HG03066 (cell line): ENCODE results near the gene EIF3K.

ENCODE experiments used
- ATAC-seq: cut with Tn5 transposase; IDR thresholded peaks from one replicate; pipeline ENCODE4 v1.9.1; 2021; ENCODE audit warnings: low read depth; ENCODE audit not compliant: unreplicated experiment

Gene EIF3K

GRCh38 chr19:38665219-38665931 lies 46.4 kb downstream of the EIF3K start:
- no peak for ATAC-seq

DNA sequence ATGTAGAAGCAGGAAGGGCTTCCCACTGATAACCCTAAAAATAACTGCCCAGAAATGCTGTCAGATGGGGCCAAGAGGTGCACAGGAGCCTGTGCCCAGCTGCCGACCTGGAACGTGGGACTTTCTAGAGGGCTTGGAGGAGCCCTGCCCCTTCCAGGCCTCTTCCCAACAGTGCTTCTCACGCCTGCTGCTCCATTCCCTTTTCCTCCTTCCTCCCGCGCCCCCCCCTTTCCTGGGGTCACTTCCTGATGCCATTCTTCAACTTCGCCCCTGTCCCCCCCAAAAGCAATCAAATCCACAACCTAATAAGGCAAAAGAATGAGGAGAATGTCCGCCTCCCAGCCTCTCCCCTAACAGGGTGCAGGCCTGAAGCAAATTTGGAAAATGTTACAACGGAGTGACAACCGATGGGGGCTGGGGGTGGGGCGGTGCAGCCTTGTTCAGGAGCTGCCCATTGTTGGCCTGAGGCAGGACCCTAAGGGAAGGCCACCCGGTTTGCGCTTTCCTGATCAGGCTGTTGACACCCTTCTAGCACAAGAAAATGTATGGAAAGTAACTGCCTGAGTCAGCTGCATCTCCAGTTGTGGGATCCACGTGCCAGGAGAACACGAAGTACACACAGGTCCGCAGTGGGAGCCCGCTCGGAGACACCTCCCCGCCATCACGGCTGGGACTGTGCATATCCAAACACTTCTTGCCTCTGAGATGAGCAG lies 47.1 kb downstream of the EIF3K start:
- ATAC-seq, result no peak

DNA sequence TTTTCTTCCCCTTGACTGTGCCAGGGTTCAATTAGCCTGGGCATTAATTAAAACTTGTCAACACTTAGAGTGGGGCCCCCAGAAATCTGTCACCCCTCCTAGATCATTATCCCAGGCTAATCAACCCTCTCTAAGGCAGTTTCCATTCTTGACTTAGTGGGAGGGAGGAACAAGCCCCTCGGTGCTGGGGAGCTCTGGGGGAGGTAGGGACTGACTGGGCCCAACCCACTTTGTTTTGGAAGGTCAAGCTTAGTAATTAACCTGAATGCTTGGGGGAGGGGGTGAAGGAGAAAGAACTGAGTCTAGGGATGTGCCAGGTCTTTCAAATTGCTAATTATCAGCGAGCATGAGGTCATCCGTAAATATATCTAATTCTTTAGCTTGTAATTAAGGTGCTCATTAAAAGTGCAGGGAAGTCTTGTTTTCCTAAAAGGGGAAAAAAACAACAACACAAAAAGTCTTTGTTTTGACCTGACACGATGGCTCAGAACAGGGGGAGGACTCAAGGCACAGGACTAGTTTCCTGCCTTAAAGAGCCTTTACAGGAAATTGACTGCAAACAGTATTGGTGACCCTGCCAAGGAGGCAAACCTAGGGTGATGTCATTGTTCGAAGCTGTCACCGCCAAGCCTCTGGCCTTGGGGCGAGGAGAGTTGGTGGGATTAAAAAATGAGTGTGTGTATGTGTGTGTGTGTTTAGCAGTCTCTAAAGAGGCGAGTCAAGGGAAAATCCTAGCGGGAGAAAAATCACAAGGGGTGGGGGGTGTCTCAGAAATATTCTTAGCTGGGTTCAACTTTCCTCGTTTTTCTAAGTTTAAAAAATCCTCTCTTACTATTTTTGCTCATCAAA lies 47.9 kb downstream of the EIF3K start:
- ATAC-seq, result no peak

GRCh38 chr19:38667661-38668171 lies 48.7 kb downstream of the EIF3K start:
- no peak for ATAC-seq

DNA sequence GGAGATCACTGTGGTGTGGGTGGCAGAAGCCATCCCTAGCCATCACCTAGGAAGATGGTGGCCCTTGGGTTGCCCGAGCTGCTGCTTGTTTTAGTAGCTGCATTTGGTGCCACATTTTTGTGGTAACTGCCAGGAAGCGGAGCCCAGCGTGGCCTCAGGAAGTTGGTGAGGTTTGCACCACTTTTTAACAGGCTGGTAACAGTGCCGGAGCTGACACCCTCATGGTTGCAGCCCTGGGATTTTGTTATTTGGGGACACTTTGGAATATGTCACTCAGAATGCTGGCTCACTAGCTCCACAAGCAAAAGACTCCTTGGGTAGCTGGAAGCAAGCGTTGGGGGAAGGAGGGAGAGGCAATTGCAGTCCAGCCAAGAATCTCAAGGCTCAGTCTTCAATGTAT lies 50.6 kb downstream of the EIF3K start:
- ATAC-seq, result no peak

- no peak for ATAC-seq
These were observed 52.0 kb downstream of the EIF3K start for GRCh38 chr19:38670921-38671398.

DNA sequence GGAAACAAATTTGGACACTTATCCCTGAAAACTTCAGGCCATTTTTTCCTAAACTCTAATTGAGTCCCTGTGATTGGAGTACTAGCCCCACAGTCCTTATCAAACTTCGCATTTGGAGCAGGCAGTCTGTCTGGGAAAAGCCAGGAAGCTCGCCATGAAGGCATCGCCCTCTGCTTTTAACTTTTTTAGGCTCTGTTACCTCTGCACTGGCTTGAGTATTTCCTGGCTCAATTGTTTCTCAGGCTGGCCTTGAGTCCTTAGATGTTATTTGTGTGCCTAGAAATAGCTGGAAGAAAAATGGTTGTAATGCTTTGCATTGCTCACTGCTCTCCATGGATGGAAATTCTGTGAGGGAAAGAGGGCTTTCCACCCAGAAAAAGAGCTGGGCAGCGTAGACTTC lies 52.7 kb downstream of the EIF3K start:
- ATAC-seq, result no peak

GRCh38 chr19:38673030-38673429 lies 54.0 kb downstream of the EIF3K start:
- ATAC-seq, result no peak

DNA sequence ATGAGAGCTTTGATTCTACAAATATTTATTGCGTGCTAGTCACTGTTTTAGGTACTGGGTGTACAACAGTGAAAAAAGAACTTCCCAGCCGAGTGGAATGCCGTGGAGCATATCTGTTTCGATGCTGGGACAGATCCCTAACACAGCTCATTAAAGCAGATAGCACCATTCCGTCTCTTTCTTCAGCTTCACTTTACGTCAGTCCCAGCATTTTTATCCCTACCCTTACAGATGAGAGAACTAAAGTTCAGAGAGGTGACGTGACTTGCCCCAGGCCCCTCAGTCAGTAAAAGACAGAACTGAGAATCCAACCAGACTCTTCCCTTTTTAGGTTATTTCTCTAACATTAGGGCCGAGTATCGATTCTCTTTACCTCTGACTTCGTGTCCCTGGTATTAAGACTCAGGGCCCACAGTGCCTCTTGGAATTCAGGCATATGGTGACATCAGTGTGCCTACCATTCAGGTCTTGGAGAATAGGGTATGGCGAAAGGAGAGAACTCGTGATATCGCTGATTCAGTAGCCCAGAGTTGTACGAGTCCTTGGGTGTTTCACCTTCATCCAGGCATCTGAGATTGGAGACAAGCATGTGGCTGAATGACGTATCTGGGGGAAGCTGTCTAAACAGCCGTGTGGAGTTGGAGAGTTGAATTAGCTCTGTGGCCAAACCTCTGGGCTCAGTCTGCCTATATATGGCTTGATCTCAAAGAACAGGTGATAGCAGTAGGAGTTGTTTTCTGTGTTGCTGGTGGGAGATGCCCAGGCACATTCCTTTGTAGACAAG lies 55.6 kb downstream of the EIF3K start:
- no peak for ATAC-seq

DNA sequence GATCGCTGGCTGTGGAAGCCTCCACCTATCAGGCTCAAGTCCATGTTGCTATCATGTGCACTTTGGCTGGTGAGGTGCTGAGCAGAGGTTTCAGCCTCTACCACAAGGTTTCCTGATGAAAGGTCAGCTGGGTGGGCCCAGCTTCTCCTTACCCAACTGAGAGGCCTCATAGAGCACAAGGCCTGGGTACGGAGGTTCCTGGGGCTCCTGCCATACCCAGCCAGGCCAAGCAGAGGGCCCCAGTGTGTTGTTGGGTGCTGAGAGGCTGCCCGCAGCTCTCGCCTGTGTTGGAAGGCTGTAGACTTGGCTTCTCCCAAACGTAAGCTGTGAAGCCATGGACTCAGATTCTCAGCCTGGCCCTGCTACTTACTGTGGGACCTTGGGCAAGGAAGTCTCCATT lies 56.6 kb downstream of the EIF3K start:
- ATAC-seq, result no peak

- no peak for ATAC-seq
These were observed 57.3 kb downstream of the EIF3K start for GRCh38 chr19:38676023-38676877.

DNA sequence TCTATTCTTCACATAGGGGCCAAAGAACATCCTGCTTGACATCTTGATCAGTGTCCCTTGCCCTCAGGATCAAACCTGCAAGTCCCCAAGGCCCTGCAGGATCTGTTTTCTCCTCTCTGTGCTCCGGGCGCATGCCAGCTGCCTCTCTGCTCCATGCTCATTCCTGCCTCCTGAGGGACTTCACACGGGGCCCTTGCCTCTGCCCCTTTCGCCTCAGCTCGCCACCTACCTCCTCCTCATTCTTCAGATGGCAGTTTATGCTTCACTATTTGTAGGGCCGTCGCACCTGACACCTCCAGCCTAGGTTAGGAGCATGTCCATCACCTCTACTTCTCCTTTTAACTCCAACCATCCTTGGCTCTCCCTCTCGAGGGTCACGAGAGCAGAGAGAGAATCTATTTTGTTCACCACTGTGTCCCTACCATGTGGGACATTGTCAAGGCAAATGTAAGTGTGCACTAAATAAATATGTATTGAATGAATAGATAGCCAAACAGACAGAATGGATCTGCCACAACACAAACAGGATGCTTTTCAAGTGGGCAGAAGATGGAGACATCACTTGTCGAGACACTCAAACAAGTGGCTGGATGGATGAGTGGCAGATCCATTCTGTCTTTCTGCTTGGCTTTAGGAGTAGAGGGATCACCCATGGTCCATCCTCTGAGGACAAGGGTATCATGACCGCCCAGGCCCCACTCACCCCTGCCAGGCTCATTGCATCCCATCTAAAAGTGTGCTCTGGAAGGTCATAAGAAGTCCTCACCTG lies 58.1 kb downstream of the EIF3K start:
- ATAC-seq, result no peak

- no peak for ATAC-seq
These were observed 59.4 kb downstream of the EIF3K start for GRCh38 chr19:38678217-38678890.

DNA sequence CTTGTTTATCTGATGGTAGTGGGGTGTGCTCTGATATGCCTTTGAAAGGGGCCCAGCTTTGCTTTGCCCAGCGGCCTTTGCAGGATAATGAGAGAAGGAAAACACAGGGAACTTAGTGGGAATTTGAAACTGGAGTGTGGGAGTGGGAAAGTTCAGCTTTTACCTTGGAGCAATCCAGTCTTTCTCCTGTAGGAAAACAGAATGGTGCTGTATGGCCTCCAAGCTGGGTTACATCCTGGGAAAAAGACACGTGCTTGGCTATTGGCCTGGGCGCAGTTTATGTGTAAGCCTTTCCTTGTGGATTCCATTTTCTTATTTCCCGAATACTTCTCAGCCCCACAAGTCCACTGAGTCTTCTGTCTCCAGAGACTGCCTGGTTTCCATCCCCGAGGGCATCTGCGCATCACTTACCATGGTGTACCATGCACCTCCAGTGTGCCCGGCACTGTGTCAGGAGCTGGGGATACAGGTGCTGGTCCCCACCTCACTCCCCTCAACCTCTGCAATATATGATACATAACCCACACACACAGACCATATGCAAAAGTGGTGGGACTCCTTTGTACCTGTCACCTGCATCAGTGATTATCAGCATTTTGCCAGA lies 60.0 kb downstream of the EIF3K start:
- no peak for ATAC-seq

- no peak for ATAC-seq
These were observed 60.9 kb downstream of the EIF3K start for GRCh38 chr19:38679839-38680238.

- ATAC-seq, result no peak
These were observed 63.3 kb downstream of the EIF3K start for GRCh38 chr19:38682195-38682867.

- no peak for ATAC-seq
These were observed 63.9 kb downstream of the EIF3K start for GRCh38 chr19:38682872-38683392.
